HG03432 (cell line): ENCODE data around the gene PIGH.

Experiments
- ATAC-seq: cut with Tn5 transposase; IDR thresholded peaks from one replicate; pipeline ENCODE4 v1.9.1; 2021; ENCODE audit warnings: mild to moderate bottlenecking, moderate library complexity; ENCODE audit not compliant: unreplicated experiment

PIGH gene

GRCh38 chr14:67575684-67576083, 24.4 kb downstream of the PIGH start:
- ATAC-seq, result no peak

- ATAC-seq, result no peak
Observed at GRCh38 chr14:67574806-67575205, 25.3 kb downstream of the PIGH start.

- ATAC-seq, result no peak
Observed at GRCh38 chr14:67574156-67574555, 25.9 kb downstream of the PIGH start.

GRCh38 chr14:67573228-67574010, 26.6 kb downstream of the PIGH start:
- no peak for ATAC-seq

- no peak for ATAC-seq
Observed at GRCh38 chr14:67572608-67573007, 27.5 kb downstream of the PIGH start.

GRCh38 chr14:67571991-67572323, 28.1 kb downstream of the PIGH start:
- no peak for ATAC-seq

- no peak for ATAC-seq
Observed at GRCh38 chr14:67571275-67571990, 28.6 kb downstream of the PIGH start.

GRCh38 chr14:67570453-67570852, 29.6 kb downstream of the PIGH start:
- no peak for ATAC-seq

- ATAC-seq, result no peak
Observed at GRCh38 chr14:67569651-67570290, 30.3 kb downstream of the PIGH start.

GRCh38 chr14:67569011-67569650, 30.9 kb downstream of the PIGH start:
- no peak for ATAC-seq

- ATAC-seq, result no peak
Observed at GRCh38 chr14:67567654-67568053, 32.4 kb downstream of the PIGH start.

GRCh38 chr14:67566908-67567307, 33.2 kb downstream of the PIGH start:
- no peak for ATAC-seq

- ATAC-seq, result no peak
Observed at GRCh38 chr14:67564236-67564635, 35.8 kb downstream of the PIGH start.

- ATAC-seq, result no peak
Observed at GRCh38 chr14:67562776-67563150, 37.3 kb downstream of the PIGH start.

- ATAC-seq, result no peak
Observed at GRCh38 chr14:67562025-67562775, 37.9 kb downstream of the PIGH start.

GRCh38 chr14:67559639-67560038, 40.4 kb downstream of the PIGH start:
- ATAC-seq, result no peak

- no peak for ATAC-seq
Observed at GRCh38 chr14:67557656-67558055, 42.4 kb downstream of the PIGH start.

- ATAC-seq, result no peak
Observed at GRCh38 chr14:67557118-67557517, 43.0 kb downstream of the PIGH start.

- ATAC-seq, result no peak
Observed at GRCh38 chr14:67556671-67557070, 43.4 kb downstream of the PIGH start.

GRCh38 chr14:67555518-67556090, 44.5 kb downstream of the PIGH start:
- ATAC-seq, result no peak

- ATAC-seq, result no peak
Observed at GRCh38 chr14:67554341-67554740, 45.7 kb downstream of the PIGH start.
